Measurements from ENCODE around the gene BRD3. TPM values are rescaled to one million over a fixed set of nuclear protein-coding genes. Genes with fewer than 3 reads are reported as not detected.

The BRD3 gene
- polyA plus RNA-seq, 1 donor (not counting 4 experiments of a cell fraction or from before 2014, with no cell fraction given): 3.3 TPM

GRCh38 chr9:134002796-134003195 lies 65.0 kb downstream of the BRD3 start:
- H3K79me2 ChIP-seq (ENCODE audit: control insufficient read depth, insufficient read depth, low read length): no peaks in the 10 kb centered on the region
- H3K4me1 ChIP-seq (ENCODE audit: control insufficient read depth, extremely low read depth, insufficient read depth, low read length): no peaks in the 10 kb centered on the region
- no peaks in the 10 kb centered on the region for H3K36me3 ChIP-seq (ENCODE audit: control insufficient read depth in 2 of 2, extremely low read depth in 1 of 2, insufficient read depth in 2 of 2, low read length in 2 of 2)
- H4K20me1 ChIP-seq (ENCODE audit: control insufficient read depth, extremely low read depth, insufficient read depth, low read length): no peaks in the 10 kb centered on the region
- H3K4me2 ChIP-seq (ENCODE audit: control insufficient read depth, extremely low read depth, insufficient read depth, low read depth, low read length): no peak overlapping the region
- DNase-seq (ENCODE audit: low read depth, low spot score): no peak
- no peak overlapping the region for H3K9ac ChIP-seq (ENCODE audit: control insufficient read depth, extremely low read depth, insufficient read depth, low read length)
- TF ChIP-seq EZH2 (IDR thresholded peaks at IDR 0.05; ENCODE audit: low read length) (no peak), CTCF (optimal IDR thresholded peaks at IDR 0.05 in 1 of 3, IDR thresholded peaks at IDR 0.05 in 1 of 3, conservative IDR thresholded peaks at IDR 0.05 in 1 of 3; ENCODE audit: extremely low read depth in 1 of 3, insufficient read depth in 2 of 3, low read length in 3 of 3) (no peak)
- FAIRE-seq: no peak
- H3K27ac ChIP-seq (ENCODE audit: control insufficient read depth, insufficient read depth, low read length): no peak overlapping the region
- no peak overlapping the region for H3K4me3 ChIP-seq (ENCODE audit: control insufficient read depth in 2 of 3, extremely low read depth in 1 of 3, insufficient read depth in 2 of 3, low read depth in 1 of 3, low read length in 3 of 3)
- no peaks in the 10 kb centered on the region for H3K9me3 ChIP-seq (ENCODE audit: control insufficient read depth, low read depth, low read length)
- H2AFZ ChIP-seq (ENCODE audit: control insufficient read depth, low read length): no peak overlapping the region
- H3K27me3 ChIP-seq (ENCODE audit: control insufficient read depth, extremely low read depth, insufficient read depth, low read length): peaks cover 6% of the 10 kb centered on the region
- H3K9me1 ChIP-seq (ENCODE audit: control insufficient read depth, extremely low read depth, insufficient read depth, low read length): no peaks in the 10 kb centered on the region
- dilution Hi-C loops (cut with MboI; ENCODE audit: extremely low pct_ligation_motif_present, low sequenced_read_pairs): no loop called here

GRCh38 chr9:133999851-134000265 lies 68.0 kb downstream of the BRD3 start:
- Histone ChIP-seq H3K4me2 (ENCODE audit: control insufficient read depth, extremely low read depth, insufficient read depth, low read depth, low read length) (no peak overlapping the region), H3K27me3 (ENCODE audit: control insufficient read depth, extremely low read depth, insufficient read depth, low read length) (peaks cover 18% of the 10 kb centered on the region), H3K4me3 (ENCODE audit: control insufficient read depth in 2 of 3, extremely low read depth in 1 of 3, insufficient read depth in 2 of 3, low read depth in 1 of 3, low read length in 3 of 3) (no peak overlapping the region), H3K27ac (ENCODE audit: control insufficient read depth, insufficient read depth, low read length) (no peak overlapping the region), H2AFZ (ENCODE audit: control insufficient read depth, low read length) (no peak overlapping the region), H3K36me3 (ENCODE audit: control insufficient read depth in 2 of 2, extremely low read depth in 1 of 2, insufficient read depth in 2 of 2, low read length in 2 of 2) (no peaks in the 10 kb centered on the region), H3K79me2 (ENCODE audit: control insufficient read depth, insufficient read depth, low read length) (no peaks in the 10 kb centered on the region), H3K9ac (ENCODE audit: control insufficient read depth, extremely low read depth, insufficient read depth, low read length) (no peak overlapping the region), H4K20me1 (ENCODE audit: control insufficient read depth, extremely low read depth, insufficient read depth, low read length) (no peaks in the 10 kb centered on the region), H3K9me3 (ENCODE audit: control insufficient read depth, low read depth, low read length) (no peaks in the 10 kb centered on the region), H3K4me1 (ENCODE audit: control insufficient read depth, extremely low read depth, insufficient read depth, low read length) (no peaks in the 10 kb centered on the region), H3K9me1 (ENCODE audit: control insufficient read depth, extremely low read depth, insufficient read depth, low read length) (no peaks in the 10 kb centered on the region)
- TF ChIP-seq CTCF (optimal IDR thresholded peaks at IDR 0.05 in 1 of 3, IDR thresholded peaks at IDR 0.05 in 1 of 3, conservative IDR thresholded peaks at IDR 0.05 in 1 of 3; ENCODE audit: extremely low read depth in 1 of 3, insufficient read depth in 2 of 3, low read length in 3 of 3) (no peak), EZH2 (IDR thresholded peaks at IDR 0.05; ENCODE audit: low read length) (no peak)
- no peak for FAIRE-seq
- DNase-seq (ENCODE audit: low read depth, low spot score): no peak
- dilution Hi-C loops (cut with MboI; ENCODE audit: extremely low pct_ligation_motif_present, low sequenced_read_pairs): no loop called here
